ENCODE results near the gene BTN2A1. TPM values are rescaled to one million over a fixed set of nuclear protein-coding genes. Genes with fewer than 3 reads are reported as not detected.
A peak's percentile ranks its signal among the peaks of the same experiment; 100 is the strongest.

Gene BTN2A1
- total RNA-seq, 4 donors from 2014 or later = 17.9 to 22.9 (median 21.4) TPM

DNA sequence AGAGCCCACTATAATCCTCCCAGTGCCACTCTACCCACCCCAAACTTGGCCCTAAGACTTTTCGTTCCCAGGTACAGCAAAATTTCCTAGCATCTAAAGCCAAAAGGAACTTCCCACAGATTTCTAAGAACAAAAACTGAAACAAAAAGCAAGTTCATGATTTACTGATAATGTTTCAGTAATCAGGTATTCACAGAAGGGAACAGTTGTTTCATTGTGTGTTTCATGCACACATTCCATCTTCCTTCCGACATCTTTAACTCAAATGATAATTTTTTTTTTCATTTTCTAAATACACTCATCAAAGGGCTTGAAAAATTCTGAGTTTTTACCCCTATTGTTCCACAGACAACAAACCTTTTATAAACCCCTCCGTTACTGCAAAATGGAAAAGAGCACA lies 36.4 kb downstream of the BTN2A1 start:
- DNase-seq (ENCODE audit: extremely low spot score) = no peak
- WGBS = 88% methylated on average over 3 of the region's 3 CpGs

DNA sequence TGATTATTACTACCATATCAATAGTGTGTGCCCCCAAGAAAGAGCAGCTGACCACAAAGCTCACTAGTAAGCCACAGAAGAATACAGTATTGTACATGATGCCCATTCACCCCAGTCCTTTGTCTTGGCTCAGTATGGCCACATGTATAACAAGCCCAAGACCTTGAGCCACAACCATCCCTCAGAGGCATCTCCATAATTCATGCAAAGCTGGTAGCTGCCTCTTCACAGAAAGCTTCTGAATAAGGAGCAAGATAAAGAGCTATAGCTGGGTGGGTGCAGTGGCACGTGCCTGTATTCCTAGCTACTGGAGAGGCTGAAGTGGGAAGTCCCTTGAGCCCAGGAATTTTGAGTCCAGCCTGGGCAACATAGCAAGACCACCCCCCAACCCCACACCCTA lies 37.5 kb downstream of the BTN2A1 start:
- no peaks in the 10 kb centered on the region for H3K27me3 ChIP-seq
- H3K4me1 ChIP-seq = no peaks in the 10 kb centered on the region
- no peaks in the 10 kb centered on the region for H3K36me3 ChIP-seq
- intact Hi-C loops (cut with DNase I) = no loop called here
- no peak overlapping the region for H3K4me3 ChIP-seq
- TF ChIP-seq POLR2AphosphoS5 (IDR thresholded peaks at IDR 0.05) = no peak
- no peak for TF ChIP-seq EP300 (IDR thresholded peaks at IDR 0.05)
- TF ChIP-seq, protein P1, sequence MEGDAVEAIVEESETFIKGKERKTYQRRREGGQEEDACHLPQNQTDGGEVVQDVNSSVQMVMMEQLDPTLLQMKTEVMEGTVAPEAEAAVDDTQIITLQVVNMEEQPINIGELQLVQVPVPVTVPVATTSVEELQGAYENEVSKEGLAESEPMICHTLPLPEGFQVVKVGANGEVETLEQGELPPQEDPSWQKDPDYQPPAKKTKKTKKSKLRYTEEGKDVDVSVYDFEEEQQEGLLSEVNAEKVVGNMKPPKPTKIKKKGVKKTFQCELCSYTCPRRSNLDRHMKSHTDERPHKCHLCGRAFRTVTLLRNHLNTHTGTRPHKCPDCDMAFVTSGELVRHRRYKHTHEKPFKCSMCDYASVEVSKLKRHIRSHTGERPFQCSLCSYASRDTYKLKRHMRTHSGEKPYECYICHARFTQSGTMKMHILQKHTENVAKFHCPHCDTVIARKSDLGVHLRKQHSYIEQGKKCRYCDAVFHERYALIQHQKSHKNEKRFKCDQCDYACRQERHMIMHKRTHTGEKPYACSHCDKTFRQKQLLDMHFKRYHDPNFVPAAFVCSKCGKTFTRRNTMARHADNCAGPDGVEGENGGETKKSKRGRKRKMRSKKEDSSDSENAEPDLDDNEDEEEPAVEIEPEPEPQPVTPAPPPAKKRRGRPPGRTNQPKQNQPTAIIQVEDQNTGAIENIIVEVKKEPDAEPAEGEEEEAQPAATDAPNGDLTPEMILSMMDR (IDR thresholded peaks at IDR 0.05) = no peak
- TF ChIP-seq POLR2A (IDR thresholded peaks at IDR 0.05; ENCODE audit: low read depth) = no peak
- no peak overlapping the region for H3K27ac ChIP-seq (replicated peaks in 1 of 4)
- WGBS = 67% methylated on average over 1 of the region's 1 CpG
- H3K9me3 ChIP-seq = no peaks in the 10 kb centered on the region
- DNase-seq (ENCODE audit: extremely low spot score) = no peak

More for the DNA sequence above, 36.4 kb downstream of the BTN2A1 start:
- no peaks in the 10 kb centered on the region for H3K4me1 ChIP-seq
- intact Hi-C loops (cut with DNase I) = no loop called here
- H3K36me3 ChIP-seq = no peaks in the 10 kb centered on the region
- H3K27me3 ChIP-seq = no peaks in the 10 kb centered on the region
- H3K4me3 ChIP-seq = no peak overlapping the region
- no peaks in the 10 kb centered on the region for H3K9me3 ChIP-seq
- no peak for TF ChIP-seq EP300 (IDR thresholded peaks at IDR 0.05)
- no peak for TF ChIP-seq POLR2AphosphoS5 (IDR thresholded peaks at IDR 0.05)
- TF ChIP-seq, protein P1 (IDR thresholded peaks at IDR 0.05) = no peak
- TF ChIP-seq POLR2A (IDR thresholded peaks at IDR 0.05; ENCODE audit: low read depth) = no peak
- H3K27ac ChIP-seq (replicated peaks in 1 of 4) = no peak overlapping the region

DNA sequence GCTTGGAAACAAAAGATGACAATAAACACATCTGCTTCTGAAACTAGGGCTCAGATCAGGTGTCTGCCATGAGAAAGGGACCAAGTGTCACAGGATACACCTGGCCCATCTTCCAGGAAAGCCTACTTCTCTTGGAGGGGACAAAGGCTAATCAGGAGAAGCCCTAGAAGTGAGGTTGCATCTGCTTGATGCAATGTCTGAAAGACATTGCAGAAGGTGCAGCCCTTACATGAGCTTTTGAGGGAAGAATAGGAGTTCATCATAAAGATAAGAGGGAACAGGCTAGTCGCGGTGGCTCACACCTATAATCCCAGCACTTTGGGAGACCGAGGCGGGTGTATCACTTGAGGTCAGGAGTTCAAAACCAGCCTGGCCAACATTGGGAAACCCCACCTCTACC lies 39.9 kb downstream of the BTN2A1 start:
- DNase-seq (ENCODE audit: extremely low spot score) = no peak
- WGBS = 79% methylated on average over 4 of the region's 4 CpGs
- no peaks in the 10 kb centered on the region for H3K36me3 ChIP-seq
- H3K27ac ChIP-seq (replicated peaks in 1 of 4) = no peak overlapping the region
- peaks cover 0 to 21% (median 11%) of the 10 kb centered on the region in 4 donors for H3K27me3 ChIP-seq
- H3K4me3 ChIP-seq = no peak overlapping the region
- TF ChIP-seq EP300 (IDR thresholded peaks at IDR 0.05) (no peak), POLR2A (IDR thresholded peaks at IDR 0.05; ENCODE audit: low read depth) (no peak), POLR2AphosphoS5 (IDR thresholded peaks at IDR 0.05) (no peak)
- TF ChIP-seq, protein P1 (IDR thresholded peaks at IDR 0.05) = no peak
- intact Hi-C loops (cut with DNase I) = no loop called here
- no peaks in the 10 kb centered on the region for H3K9me3 ChIP-seq
- peaks cover 6 to 12% (median 12%) of the 10 kb centered on the region in 4 donors for H3K4me1 ChIP-seq

DNA sequence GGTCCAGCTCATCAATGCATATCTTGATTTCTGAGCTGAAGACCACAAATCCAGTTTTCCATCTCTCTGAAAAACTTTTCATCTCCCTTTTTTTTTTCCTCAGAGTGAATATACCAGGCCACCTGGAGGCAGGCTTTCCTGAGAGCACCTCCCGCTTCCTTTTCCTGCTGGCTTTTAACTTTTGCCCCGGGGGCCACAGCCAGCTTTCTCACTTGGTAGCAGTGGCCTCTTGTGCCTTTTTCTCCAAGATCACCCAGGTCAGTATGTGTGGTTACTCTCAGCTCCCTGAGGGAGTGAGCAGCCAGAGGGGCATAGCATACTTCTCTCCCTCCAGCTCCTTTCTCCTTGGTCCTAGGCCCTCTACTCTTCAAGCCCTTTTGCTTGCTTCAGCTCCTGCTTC lies 42.3 kb downstream of the BTN2A1 start, which contains the start of gene BTN1A1:
TSS of gene BTN1A1 (plus strand) at position 202 of the 400 bp plus-strand sequence. CDS start 984 bp downstream, outside the sequence.
- H3K36me3 ChIP-seq = no peaks in the 10 kb centered on the region
- peaks cover 6 to 12% (median 12%) of the 10 kb centered on the region in 4 donors for H3K4me1 ChIP-seq
- no peak for TF ChIP-seq POLR2A (IDR thresholded peaks at IDR 0.05; ENCODE audit: low read depth)
- TF ChIP-seq, protein P1 (IDR thresholded peaks at IDR 0.05) = no peak
- TF ChIP-seq POLR2AphosphoS5 (IDR thresholded peaks at IDR 0.05) = no peak
- no peak for TF ChIP-seq EP300 (IDR thresholded peaks at IDR 0.05)
- no peak within 1 kb of the TSS for H3K27ac ChIP-seq (replicated peaks in 1 of 4)
- WGBS = 83% methylated on average over 2 of the region's 2 CpGs
- no peak for DNase-seq (ENCODE audit: extremely low spot score)
- intact Hi-C loops (cut with DNase I) = no loop called here
- peak within 1 kb of the TSS in 1 of 4 donors; percentile 41 for H3K4me3 ChIP-seq
- peaks cover 0 to 37% (median 11%) of the 10 kb centered on the region in 4 donors for H3K27me3 ChIP-seq
- no peaks in the 10 kb centered on the region for H3K9me3 ChIP-seq

DNA sequence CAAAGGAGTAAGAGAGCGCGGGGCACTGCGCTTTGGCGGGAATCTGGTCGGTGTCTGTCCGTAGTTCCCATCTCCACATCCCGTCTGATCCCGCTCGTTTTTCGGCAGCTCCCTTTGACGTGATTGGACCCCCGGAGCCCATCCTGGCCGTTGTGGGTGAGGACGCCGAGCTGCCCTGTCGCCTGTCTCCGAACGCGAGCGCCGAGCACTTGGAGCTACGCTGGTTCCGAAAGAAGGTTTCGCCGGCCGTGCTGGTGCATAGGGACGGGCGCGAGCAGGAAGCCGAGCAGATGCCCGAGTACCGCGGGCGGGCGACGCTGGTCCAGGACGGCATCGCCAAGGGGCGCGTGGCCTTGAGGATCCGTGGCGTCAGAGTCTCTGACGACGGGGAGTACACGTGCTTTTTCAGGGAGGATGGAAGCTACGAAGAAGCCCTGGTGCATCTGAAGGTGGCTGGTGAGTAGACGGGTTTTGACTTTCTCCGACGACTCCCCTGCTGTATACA lies 43.8 kb downstream of the BTN2A1 start:
- no peak for DNase-seq (ENCODE audit: extremely low spot score)
- no peaks in the 10 kb centered on the region for H3K9me3 ChIP-seq
- peaks cover 6 to 12% (median 12%) of the 10 kb centered on the region in 4 donors for H3K4me1 ChIP-seq
- peak overlapping the region; percentile 41 to 46 (median 41) for H3K4me3 ChIP-seq
- H3K27ac ChIP-seq (replicated peaks in 1 of 4) = no peak overlapping the region
- no peaks in the 10 kb centered on the region for H3K36me3 ChIP-seq
- intact Hi-C loops (cut with DNase I) = no loop called here
- 12% methylated on average over 32 of the region's 49 CpGs for WGBS
- H3K27me3 ChIP-seq = peaks cover 0 to 37% (median 11%) of the 10 kb centered on the region in 4 donors
- TF ChIP-seq POLR2AphosphoS5 (IDR thresholded peaks at IDR 0.05) (no peak), POLR2A (IDR thresholded peaks at IDR 0.05; ENCODE audit: low read depth) (no peak), EP300 (IDR thresholded peaks at IDR 0.05) (no peak)
